Measurements from ENCODE around the gene MAST4. TPM values are rescaled to one million over a fixed set of nuclear protein-coding genes. Genes with fewer than 3 reads are reported as not detected.

The MAST4 gene
- polyA plus RNA-seq, 1 experiment = 11.6 TPM

DNA sequence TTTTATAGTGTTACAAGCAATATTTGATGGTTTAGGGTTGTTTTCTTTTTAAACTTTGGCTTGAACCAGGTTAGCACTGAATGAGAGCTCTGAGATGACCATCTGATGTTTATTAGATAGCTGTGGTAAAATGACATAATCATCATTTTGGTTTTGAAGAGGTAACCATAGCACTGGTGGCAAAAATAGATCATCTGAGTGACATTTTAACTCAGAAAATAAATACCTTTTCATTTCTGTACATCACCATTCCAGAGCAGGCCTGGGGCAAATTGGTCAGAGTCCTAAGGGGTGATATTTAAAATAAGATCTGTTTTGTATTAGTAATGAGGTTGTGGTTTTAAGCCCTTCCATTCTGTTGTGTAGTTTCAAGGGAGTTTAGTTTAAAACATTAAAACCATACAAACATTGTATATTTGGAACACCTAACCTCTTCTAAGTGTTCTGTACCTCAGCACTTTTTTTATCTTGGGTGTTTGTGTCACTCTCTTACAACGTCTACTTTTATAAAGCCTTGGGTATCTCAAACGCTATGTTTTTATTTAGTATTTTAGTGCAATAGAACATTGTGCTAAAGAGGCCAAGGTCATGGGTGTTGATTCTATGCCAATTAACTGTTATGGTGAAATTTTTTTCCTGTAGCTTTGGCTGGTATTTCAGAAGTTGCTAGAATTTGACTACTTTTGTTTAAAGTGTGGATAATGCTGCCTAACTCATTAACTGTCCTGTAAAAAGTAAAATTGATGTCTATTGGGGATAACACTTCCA is 434.3 kb downstream of the MAST4 start:
- no peak overlapping the region for H3K27ac ChIP-seq (ENCODE audit: low read depth, low read length)
- POLR2A ChIA-PET = no interaction called here
- CTCF ChIA-PET = no interaction called here
- no peak overlapping the region for H3K4me3 ChIP-seq (ENCODE audit: low read depth, low read length)
- no peaks in the 10 kb centered on the region for H3K9me3 ChIP-seq (ENCODE audit: control insufficient read depth, insufficient read depth, low read length)
- no peak for DNase-seq (ENCODE audit: low read depth, low spot score)
- TF ChIP-seq, protein P1, sequence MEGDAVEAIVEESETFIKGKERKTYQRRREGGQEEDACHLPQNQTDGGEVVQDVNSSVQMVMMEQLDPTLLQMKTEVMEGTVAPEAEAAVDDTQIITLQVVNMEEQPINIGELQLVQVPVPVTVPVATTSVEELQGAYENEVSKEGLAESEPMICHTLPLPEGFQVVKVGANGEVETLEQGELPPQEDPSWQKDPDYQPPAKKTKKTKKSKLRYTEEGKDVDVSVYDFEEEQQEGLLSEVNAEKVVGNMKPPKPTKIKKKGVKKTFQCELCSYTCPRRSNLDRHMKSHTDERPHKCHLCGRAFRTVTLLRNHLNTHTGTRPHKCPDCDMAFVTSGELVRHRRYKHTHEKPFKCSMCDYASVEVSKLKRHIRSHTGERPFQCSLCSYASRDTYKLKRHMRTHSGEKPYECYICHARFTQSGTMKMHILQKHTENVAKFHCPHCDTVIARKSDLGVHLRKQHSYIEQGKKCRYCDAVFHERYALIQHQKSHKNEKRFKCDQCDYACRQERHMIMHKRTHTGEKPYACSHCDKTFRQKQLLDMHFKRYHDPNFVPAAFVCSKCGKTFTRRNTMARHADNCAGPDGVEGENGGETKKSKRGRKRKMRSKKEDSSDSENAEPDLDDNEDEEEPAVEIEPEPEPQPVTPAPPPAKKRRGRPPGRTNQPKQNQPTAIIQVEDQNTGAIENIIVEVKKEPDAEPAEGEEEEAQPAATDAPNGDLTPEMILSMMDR (IDR thresholded peaks at IDR 0.05; ENCODE audit: low read depth, low read length) = no peak
- H3K27me3 ChIP-seq (ENCODE audit: control insufficient read depth, insufficient read depth, low read length) = no peaks in the 10 kb centered on the region

DNA sequence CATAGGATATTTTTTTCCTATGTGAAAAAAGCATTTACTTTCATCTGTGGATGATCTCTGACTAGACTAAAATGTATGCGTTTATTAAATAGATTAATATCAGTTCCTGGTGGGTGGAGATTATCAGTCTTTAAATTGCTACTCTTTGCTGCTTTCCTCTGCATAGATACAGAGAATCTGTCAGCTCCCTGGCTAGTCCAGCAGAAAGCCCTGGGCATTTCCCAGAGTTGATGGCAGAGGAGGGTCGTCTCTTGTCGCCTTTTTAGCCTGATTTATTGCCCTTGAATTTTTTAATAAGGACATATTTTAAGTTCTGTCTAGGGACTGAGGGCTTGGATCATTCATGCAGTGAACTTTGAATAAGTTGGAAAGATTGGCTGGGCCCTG is 434.9 kb downstream of the MAST4 start:
- Histone ChIP-seq H3K27me3 (ENCODE audit: control insufficient read depth, insufficient read depth, low read length) (no peaks in the 10 kb centered on the region), H3K27ac (ENCODE audit: low read depth, low read length) (no peak overlapping the region), H3K9me3 (ENCODE audit: control insufficient read depth, insufficient read depth, low read length) (no peaks in the 10 kb centered on the region), H3K4me3 (ENCODE audit: low read depth, low read length) (no peak overlapping the region)
- POLR2A ChIA-PET = no interaction called here
- TF ChIP-seq, protein P1 (IDR thresholded peaks at IDR 0.05; ENCODE audit: low read depth, low read length) = no peak
- CTCF ChIA-PET = no interaction called here
- DNase-seq (ENCODE audit: low read depth, low spot score) = no peak

DNA sequence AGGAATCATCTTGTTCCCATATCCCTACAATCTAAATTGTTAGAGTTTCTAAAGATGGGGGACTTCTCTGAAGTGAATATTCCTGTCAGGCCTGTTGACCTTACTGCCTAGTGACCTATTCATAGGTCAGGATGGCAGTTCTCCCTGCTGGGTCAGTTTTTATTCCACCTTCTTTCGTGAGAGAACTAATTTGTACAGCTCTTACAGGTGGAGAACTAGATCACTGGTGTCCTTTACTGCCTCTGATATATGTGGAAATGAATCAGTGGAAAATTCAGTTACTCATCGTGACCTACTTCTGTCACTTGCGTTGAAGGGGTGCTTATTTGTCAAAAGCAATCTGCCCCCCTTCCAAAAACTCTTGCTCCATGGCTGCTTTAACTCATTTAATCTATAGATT is 435.5 kb downstream of the MAST4 start:
- DNase-seq (ENCODE audit: low read depth, low spot score) = no peak
- CTCF ChIA-PET = no interaction called here
- Histone ChIP-seq H3K27me3 (ENCODE audit: control insufficient read depth, insufficient read depth, low read length) (no peaks in the 10 kb centered on the region), H3K9me3 (ENCODE audit: control insufficient read depth, insufficient read depth, low read length) (no peaks in the 10 kb centered on the region), H3K4me3 (ENCODE audit: low read depth, low read length) (no peak overlapping the region), H3K27ac (ENCODE audit: low read depth, low read length) (no peak overlapping the region)
- POLR2A ChIA-PET = no interaction called here
- TF ChIP-seq, protein P1 (IDR thresholded peaks at IDR 0.05; ENCODE audit: low read depth, low read length) = no peak

DNA sequence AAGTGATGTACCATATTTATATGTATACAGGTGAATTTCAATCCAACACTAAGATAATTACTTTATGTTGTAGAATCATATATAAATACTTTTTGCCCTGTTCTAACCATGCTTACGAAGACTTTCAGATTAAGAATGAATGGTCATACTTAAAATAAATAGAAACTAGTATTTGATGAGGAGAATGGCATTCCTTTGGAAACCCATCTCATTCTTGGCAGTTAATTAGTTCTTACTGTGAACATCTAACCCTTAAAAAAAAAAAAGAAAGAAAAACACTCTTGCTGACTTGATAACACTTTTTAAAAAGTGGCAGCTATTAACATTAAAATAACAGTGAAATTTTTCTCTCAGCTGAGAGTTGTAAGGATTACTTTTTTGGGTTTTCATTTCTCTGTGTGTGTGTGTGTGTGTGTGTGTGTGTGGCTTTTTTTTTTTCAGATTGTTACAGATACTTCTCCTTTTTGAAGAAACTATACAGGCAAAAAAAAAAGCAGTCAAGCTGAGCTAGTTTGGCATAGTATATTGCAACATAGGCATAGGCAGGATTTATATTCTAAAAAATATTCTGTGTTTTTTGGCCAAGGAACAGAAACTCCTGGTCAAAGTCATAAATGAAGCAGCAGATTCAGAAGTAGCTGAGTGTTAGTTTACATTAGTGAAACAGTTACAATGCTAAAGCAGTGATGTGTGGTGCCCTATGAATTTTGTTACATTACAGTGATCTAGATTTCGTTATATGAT is 436.9 kb downstream of the MAST4 start:
- ChIA-PET CTCF (interaction anchor here (0.5 to 1.4 kb wide), 9 partner anchors 16 to 246 kb away, joined by 3 to 4 read pairs (median 3); no protein-coding TSS in a partner anchor), POLR2A (interaction anchor here (0.7 to 1.1 kb wide), 2 partner anchors 11 to 23 kb away, joined by 4 to 6 read pairs; no protein-coding TSS in a partner anchor)
- Histone ChIP-seq H3K27me3 (ENCODE audit: control insufficient read depth, insufficient read depth, low read length) (no peaks in the 10 kb centered on the region), H3K4me3 (ENCODE audit: low read depth, low read length) (no peak overlapping the region), H3K27ac (ENCODE audit: low read depth, low read length) (no peak overlapping the region), H3K9me3 (ENCODE audit: control insufficient read depth, insufficient read depth, low read length) (no peaks in the 10 kb centered on the region)
- peak; percentile 18 for DNase-seq (ENCODE audit: low read depth, low spot score)
- TF ChIP-seq, protein P1 (IDR thresholded peaks at IDR 0.05; ENCODE audit: low read depth, low read length) = no peak
